ENCODE results near the gene ADAMTS15. TPM values are rescaled to one million over a fixed set of nuclear protein-coding genes. Genes with fewer than 3 reads are reported as not detected.

Gene ADAMTS15
- total RNA-seq, 1 donor: 4.3 TPM

DNA sequence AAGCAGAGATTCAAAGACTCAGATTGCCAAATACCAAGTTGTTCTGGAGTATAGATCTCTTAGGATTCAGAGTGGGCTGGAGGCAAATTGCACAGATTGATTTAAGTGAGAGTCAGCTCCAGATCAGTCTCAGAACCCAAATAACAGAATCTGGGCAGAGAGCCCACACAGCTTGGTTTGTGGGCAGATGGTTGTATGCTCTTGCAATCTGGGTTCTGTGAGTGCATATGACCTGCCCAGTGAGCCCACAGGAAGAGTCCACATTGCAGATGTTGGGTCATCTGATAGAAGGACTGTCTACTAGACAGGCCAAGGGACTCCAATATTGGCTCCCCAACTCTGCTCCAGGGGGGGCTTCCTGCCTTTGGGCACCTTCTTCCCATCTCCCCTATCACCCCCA is 65.9 kb downstream of the ADAMTS15 start:
- Histone ChIP-seq H3K27ac (ENCODE audit: low read depth, low read length) (no peak overlapping the region), H3K4me3 (ENCODE audit: insufficient read depth, low read length) (no peak overlapping the region), H3K4me2 (ENCODE audit: insufficient read depth, low read length) (no peak overlapping the region), H2AFZ (ENCODE audit: low read length) (no peak overlapping the region), H3K9me3 (ENCODE audit: low read depth, low read length) (no peaks in the 10 kb centered on the region), H3K27me3 (ENCODE audit: insufficient read depth, low read length) (no peaks in the 10 kb centered on the region), H3K79me2 (ENCODE audit: insufficient read depth, low read length) (no peaks in the 10 kb centered on the region), H3K36me3 (ENCODE audit: insufficient read depth, low read length) (no peaks in the 10 kb centered on the region), H4K20me1 (ENCODE audit: insufficient read depth, low read length) (no peaks in the 10 kb centered on the region), H3K4me1 (ENCODE audit: insufficient read depth, low read length) (peaks cover 19% of the 10 kb centered on the region)
- TF ChIP-seq, protein P1, sequence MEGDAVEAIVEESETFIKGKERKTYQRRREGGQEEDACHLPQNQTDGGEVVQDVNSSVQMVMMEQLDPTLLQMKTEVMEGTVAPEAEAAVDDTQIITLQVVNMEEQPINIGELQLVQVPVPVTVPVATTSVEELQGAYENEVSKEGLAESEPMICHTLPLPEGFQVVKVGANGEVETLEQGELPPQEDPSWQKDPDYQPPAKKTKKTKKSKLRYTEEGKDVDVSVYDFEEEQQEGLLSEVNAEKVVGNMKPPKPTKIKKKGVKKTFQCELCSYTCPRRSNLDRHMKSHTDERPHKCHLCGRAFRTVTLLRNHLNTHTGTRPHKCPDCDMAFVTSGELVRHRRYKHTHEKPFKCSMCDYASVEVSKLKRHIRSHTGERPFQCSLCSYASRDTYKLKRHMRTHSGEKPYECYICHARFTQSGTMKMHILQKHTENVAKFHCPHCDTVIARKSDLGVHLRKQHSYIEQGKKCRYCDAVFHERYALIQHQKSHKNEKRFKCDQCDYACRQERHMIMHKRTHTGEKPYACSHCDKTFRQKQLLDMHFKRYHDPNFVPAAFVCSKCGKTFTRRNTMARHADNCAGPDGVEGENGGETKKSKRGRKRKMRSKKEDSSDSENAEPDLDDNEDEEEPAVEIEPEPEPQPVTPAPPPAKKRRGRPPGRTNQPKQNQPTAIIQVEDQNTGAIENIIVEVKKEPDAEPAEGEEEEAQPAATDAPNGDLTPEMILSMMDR (IDR thresholded peaks at IDR 0.05; ENCODE audit: extremely low read depth, low read depth, low read length): no peak
- DNase-seq (ENCODE audit: insufficient read length, low spot score, missing footprints): no peak

DNA sequence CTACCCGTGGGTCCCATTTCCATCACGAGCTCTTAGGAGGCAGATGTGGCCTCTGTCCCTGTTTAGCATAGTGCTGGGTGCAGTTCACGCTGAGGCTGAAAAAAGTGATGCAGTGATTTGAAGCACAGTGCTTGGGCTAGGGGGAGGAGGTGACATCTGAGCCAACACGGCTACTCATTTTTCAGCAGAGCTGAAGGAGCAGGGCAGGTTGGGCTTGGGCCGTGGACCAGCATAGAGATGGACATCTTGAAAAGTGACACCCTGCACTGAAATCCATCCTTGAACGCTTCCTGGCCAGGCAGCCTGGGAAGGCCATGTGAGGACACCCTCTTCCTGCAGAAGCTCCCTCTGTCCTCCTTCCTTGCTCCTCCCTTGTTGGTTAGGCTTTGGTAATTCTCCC is 66.4 kb downstream of the ADAMTS15 start:
- H3K4me3 ChIP-seq (ENCODE audit: insufficient read depth, low read length): no peak overlapping the region
- TF ChIP-seq, protein P1 (IDR thresholded peaks at IDR 0.05; ENCODE audit: extremely low read depth, low read depth, low read length): no peak
- no peaks in the 10 kb centered on the region for H3K9me3 ChIP-seq (ENCODE audit: low read depth, low read length)
- H3K27me3 ChIP-seq (ENCODE audit: insufficient read depth, low read length): no peaks in the 10 kb centered on the region
- H3K4me2 ChIP-seq (ENCODE audit: insufficient read depth, low read length): no peak overlapping the region
- H4K20me1 ChIP-seq (ENCODE audit: insufficient read depth, low read length): no peaks in the 10 kb centered on the region
- DNase-seq (ENCODE audit: insufficient read length, low spot score, missing footprints): no peak
- H3K4me1 ChIP-seq (ENCODE audit: insufficient read depth, low read length): peaks cover 16% of the 10 kb centered on the region
- H3K79me2 ChIP-seq (ENCODE audit: insufficient read depth, low read length): no peaks in the 10 kb centered on the region
- H3K27ac ChIP-seq (ENCODE audit: low read depth, low read length): no peak overlapping the region
- H2AFZ ChIP-seq (ENCODE audit: low read length): no peak overlapping the region
- H3K36me3 ChIP-seq (ENCODE audit: insufficient read depth, low read length): no peaks in the 10 kb centered on the region

DNA sequence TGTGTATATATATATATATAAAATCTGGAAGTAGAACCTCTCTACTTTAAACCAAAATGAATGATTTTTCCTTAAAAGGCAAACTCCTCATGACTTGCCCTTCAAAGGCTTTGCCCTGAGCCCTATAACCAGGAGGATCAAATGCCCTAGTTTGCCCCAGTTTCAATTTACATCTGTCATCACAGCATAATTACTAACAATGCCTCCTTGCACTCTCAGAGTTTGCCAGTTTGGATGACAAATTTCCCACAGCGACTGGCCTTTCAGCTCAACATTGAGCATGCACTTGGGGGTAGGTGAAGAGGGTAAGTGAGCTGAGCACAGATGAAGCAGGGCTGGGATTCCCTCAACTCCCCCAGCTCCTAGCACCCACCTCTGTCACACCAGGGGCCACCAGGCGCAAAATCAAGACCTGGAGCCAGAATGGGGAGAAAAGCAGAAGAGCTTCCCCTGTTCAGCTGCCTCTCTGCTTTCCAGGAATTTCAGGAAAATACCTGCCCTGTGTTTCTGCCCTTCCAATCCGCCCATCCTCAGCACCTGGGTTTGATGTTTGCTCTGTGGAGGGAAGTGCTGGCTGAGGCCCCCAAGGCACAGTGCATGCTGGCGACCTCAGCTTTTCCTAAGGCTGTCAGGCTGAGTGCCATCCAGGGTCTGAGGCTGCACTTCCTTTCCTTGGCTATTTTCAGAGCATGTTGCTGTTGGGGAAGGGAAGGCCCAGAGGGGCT is 67.5 kb downstream of the ADAMTS15 start:
- H3K4me1 ChIP-seq (ENCODE audit: insufficient read depth, low read length): peaks cover 11% of the 10 kb centered on the region
- H3K36me3 ChIP-seq (ENCODE audit: insufficient read depth, low read length): no peaks in the 10 kb centered on the region
- H3K79me2 ChIP-seq (ENCODE audit: insufficient read depth, low read length): no peaks in the 10 kb centered on the region
- no peak for DNase-seq (ENCODE audit: insufficient read length, low spot score, missing footprints)
- no peak overlapping the region for H2AFZ ChIP-seq (ENCODE audit: low read length)
- H4K20me1 ChIP-seq (ENCODE audit: insufficient read depth, low read length): no peaks in the 10 kb centered on the region
- no peak overlapping the region for H3K4me2 ChIP-seq (ENCODE audit: insufficient read depth, low read length)
- H3K9me3 ChIP-seq (ENCODE audit: low read depth, low read length): no peaks in the 10 kb centered on the region
- H3K27me3 ChIP-seq (ENCODE audit: insufficient read depth, low read length): no peaks in the 10 kb centered on the region
- no peak overlapping the region for H3K4me3 ChIP-seq (ENCODE audit: insufficient read depth, low read length)
- TF ChIP-seq, protein P1 (IDR thresholded peaks at IDR 0.05; ENCODE audit: extremely low read depth, low read depth, low read length): no peak
- H3K27ac ChIP-seq (ENCODE audit: low read depth, low read length): no peak overlapping the region

DNA sequence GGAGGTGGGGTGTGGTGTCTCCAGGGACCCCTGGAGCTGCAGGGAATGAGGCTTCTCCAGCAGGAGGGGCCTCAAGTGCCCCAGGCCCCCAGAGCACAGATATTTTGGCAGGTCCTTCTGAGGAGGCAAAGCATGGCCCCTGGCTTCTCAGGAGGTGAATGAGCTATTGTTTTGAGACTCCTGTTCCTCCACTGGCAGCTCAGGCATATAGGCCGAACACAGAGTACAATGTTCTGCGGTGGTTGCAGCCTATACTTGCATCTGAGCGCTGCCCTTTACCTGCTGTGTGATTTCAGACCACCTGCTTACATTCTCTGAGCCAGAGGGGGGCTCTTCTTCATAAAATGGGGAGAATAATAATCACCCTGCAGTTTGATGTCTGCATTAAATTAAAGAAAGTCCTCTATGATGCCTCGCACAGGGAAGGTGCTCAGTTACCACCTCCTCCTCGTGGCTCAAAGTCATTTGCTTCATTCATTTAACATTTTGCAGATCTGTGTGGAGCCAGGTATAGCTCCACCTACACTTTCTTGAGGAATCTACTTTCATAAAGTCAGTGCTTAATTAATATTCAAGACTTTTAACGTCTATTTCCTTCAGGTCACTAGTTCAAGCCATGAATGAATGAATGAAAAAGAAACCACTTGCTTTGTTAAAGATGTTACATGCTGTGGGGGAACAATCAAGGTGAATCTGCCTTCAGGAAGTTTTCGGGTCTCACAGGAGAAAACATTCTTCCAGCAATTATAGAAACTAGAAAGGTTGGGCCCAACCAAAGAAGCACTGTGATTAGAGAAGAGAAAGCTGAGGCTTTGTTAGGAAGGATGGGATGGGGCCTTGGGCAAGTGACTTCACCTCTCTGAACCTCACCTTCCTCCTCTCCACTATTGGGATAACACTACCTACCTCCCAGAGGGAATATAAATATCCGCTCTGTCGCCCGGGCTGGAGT is 68.4 kb downstream of the ADAMTS15 start:
- Histone ChIP-seq H3K4me2 (ENCODE audit: insufficient read depth, low read length) (no peak overlapping the region), H3K4me1 (ENCODE audit: insufficient read depth, low read length) (peaks cover 13% of the 10 kb centered on the region), H3K27me3 (ENCODE audit: insufficient read depth, low read length) (no peaks in the 10 kb centered on the region), H3K27ac (ENCODE audit: low read depth, low read length) (no peak overlapping the region), H3K9me3 (ENCODE audit: low read depth, low read length) (no peaks in the 10 kb centered on the region), H3K4me3 (ENCODE audit: insufficient read depth, low read length) (no peak overlapping the region), H4K20me1 (ENCODE audit: insufficient read depth, low read length) (no peaks in the 10 kb centered on the region), H3K36me3 (ENCODE audit: insufficient read depth, low read length) (no peaks in the 10 kb centered on the region), H3K79me2 (ENCODE audit: insufficient read depth, low read length) (no peaks in the 10 kb centered on the region), H2AFZ (ENCODE audit: low read length) (no peak overlapping the region)
- TF ChIP-seq, protein P1 (IDR thresholded peaks at IDR 0.05; ENCODE audit: extremely low read depth, low read depth, low read length): no peak
- DNase-seq (ENCODE audit: insufficient read length, low spot score, missing footprints): no peak

All from osteoblast (primary cell).